Stimulated activated naive B cell treated with anti-CD40 and anti-IgM and Interleukin-4, amounts not matched to agents 10 μg/mL and 1 μg/mL and 100 μg/mL, for 72 hours (primary cell): ENCODE data around the gene ASB5.
"Not testable (repeated sequence)": the region's sequence is repeated elsewhere in the genome, so short reads cannot be mapped to it uniquely, and the experiment has no call there.

Experiments used
- ATAC-seq, 2 donors: fragments of 150-1000 bp; cut with Tn5 transposase; replicated peaks; 2 replicates each; pipeline ENCODE4 v1.10.0; 2021; ENCODE audit warnings: moderate library complexity in 1 of 2
- DNase-seq: peaks from one replicate; pipeline ENCODE4 v3.0.0; 2021
- H3K27ac Mint-ChIP-seq: one replicate; pipeline ENCODE4 v1.8.0; 2022; ENCODE audit warnings: mild to moderate bottlenecking, mixed read lengths
- H3K27me3 Mint-ChIP-seq, 2 donors: one replicate each; pipeline ENCODE4 v1.8.0; 2022; ENCODE audit warnings: mixed read lengths in 2 of 2
- H3K36me3 Mint-ChIP-seq, 2 donors: one replicate each; pipeline ENCODE4 v1.8.0; 2022; ENCODE audit warnings: mixed read lengths in 2 of 2, mild to moderate bottlenecking in 1 of 2
- H3K4me1 Mint-ChIP-seq, 2 donors: one replicate each; pipeline ENCODE4 v1.8.0; 2022; ENCODE audit warnings: mixed read lengths in 2 of 2, mild to moderate bottlenecking in 1 of 2
- H3K4me3 Mint-ChIP-seq, 2 donors: one replicate each; pipeline ENCODE4 v1.8.0; 2022; ENCODE audit warnings: mild to moderate bottlenecking in 2 of 2, mixed read lengths in 2 of 2, moderate library complexity in 1 of 2
- H3K9me3 Mint-ChIP-seq, 2 donors: one replicate each; pipeline ENCODE4 v1.8.0; 2022; ENCODE audit warnings: mixed read lengths in 2 of 2, mild to moderate bottlenecking in 1 of 2

The ASB5 gene

DNA sequence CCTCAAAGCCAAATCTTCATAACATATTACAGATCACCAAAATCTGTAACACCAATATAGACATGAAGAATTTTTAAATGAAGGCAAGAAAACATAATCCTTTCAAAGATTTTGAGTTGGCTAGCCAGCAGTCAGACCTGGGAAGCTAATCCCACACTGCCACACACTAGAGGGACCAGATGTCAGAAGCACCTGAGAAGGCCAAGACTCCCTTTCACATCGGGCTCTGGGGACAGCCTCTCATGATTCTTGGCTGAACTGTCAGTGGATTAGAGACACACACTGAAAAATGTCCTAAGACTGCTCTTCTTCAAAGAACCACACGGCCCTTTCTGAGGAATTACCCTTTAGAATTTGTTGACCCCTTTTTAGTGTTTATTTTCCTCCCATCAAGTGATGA is 45.5 kb downstream of the ASB5 start:
- Mint-ChIP-seq H3K27ac (no peak overlapping the region), H3K27me3 (peaks cover 0 to 11% of the 10 kb centered on the region in 2 donors), H3K4me1 (no peaks in the 10 kb centered on the region), H3K36me3 (no peaks in the 10 kb centered on the region), H3K4me3 (no peak overlapping the region), H3K9me3 (no peaks in the 10 kb centered on the region)
- no peak for ATAC-seq
- DNase-seq = no peak

GRCh38 chr4:176222149-176222548 is 46.9 kb downstream of the ASB5 start:
- Mint-ChIP-seq H3K4me1 (no peaks in the 10 kb centered on the region), H3K9me3 (no peaks in the 10 kb centered on the region), H3K27me3 (peaks cover 0 to 11% of the 10 kb centered on the region in 2 donors), H3K4me3 (no peak overlapping the region), H3K27ac (no peak overlapping the region), H3K36me3 (no peaks in the 10 kb centered on the region)
- DNase-seq (no peak), ATAC-seq (no peak)

DNA sequence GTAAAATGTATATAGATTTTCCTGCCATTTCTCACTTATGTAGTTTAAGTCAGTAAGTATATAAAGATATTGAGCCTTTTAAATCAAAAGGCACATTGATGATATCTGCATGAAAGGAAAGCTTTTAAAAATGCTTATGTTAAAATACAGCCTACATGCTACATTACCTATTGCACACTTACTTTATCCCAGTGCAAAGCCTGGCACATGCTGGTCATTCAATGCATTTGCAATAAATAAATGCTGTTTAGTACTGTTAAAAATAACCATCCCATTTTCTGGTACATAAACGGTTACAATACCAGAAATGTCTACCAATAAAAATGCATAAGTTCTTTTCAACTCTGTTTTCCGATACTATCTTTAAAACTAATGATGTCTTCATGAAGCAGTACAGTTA is 51.5 kb downstream of the ASB5 start:
- no peak for DNase-seq
- Mint-ChIP-seq H3K9me3 (peaks cover 2% of the 10 kb centered on the region in 2 donors), H3K36me3 (no peaks in the 10 kb centered on the region), H3K4me1 (no peaks in the 10 kb centered on the region), H3K27ac (no peak overlapping the region), H3K27me3 (peaks cover 6 to 7% of the 10 kb centered on the region in 2 donors), H3K4me3 (no peak overlapping the region)
- no peak for ATAC-seq

DNA sequence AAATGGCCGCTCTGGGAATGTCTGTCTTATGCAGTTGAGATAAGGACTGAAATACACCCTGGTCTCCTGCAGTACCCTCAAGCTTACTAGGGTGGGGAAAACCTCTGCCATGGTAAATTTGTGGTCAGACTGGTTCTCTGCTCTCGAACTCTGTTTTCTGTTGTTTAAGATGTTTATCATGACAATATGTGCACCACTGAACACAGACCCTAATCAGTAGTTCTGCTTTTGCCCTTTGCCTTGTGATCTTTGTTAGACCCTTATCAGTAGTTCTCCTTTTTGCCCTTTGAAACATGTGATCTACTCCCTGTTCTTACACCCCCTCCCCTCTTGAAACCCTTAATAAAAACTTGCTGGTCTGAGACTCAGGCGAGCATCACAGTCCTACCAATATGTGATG is 56.7 kb downstream of the ASB5 start:
- H3K4me1 Mint-ChIP-seq, ATAC-seq, H3K4me3 Mint-ChIP-seq, H3K36me3 Mint-ChIP-seq, H3K9me3 Mint-ChIP-seq, DNase-seq, H3K27ac Mint-ChIP-seq: not testable (repeated sequence)
- peaks cover 22% of the 10 kb centered on the region in 2 donors for H3K27me3 Mint-ChIP-seq

- Mint-ChIP-seq H3K27ac (no peak overlapping the region), H3K4me1 (no peaks in the 10 kb centered on the region), H3K9me3 (peaks cover 5 to 7% of the 10 kb centered on the region in 2 donors), H3K4me3 (no peak overlapping the region), H3K27me3 (peaks cover 28 to 31% of the 10 kb centered on the region in 2 donors), H3K36me3 (no peaks in the 10 kb centered on the region)
- ATAC-seq (no peak), DNase-seq (no peak)
These were observed 58.3 kb downstream of the ASB5 start for GRCh38 chr4:176210579-176211296.

GRCh38 chr4:176210101-176210500 is 58.9 kb downstream of the ASB5 start:
- DNase-seq (no peak), ATAC-seq (no peak)
- Mint-ChIP-seq H3K36me3 (no peaks in the 10 kb centered on the region), H3K9me3 (peaks cover 5 to 7% of the 10 kb centered on the region in 2 donors), H3K27ac (no peak overlapping the region), H3K4me3 (no peak overlapping the region), H3K27me3 (peaks cover 32 to 35% of the 10 kb centered on the region in 2 donors), H3K4me1 (no peaks in the 10 kb centered on the region)

DNA sequence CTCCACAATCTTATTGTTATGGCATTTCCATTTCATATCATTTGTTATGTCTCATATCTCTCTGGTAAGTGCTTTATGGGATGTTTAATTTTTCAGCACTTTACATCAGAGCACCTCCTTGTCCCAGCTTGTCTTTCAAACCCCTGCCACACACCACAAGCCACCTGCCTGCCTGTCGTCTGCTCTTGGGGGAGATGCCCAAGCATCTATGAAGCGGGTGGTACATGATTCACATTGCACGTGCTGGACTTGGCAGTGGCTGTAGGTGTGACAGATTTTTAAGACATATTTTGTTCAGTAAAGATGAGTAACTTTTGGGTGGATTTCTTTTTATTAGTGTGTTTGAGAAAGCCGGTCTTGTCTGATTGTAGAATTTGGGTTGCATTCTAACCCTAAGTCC is 59.5 kb downstream of the ASB5 start:
- H3K4me3 Mint-ChIP-seq = no peak overlapping the region
- no peak for ATAC-seq
- no peaks in the 10 kb centered on the region for H3K36me3 Mint-ChIP-seq
- no peak overlapping the region for H3K27ac Mint-ChIP-seq
- no peaks in the 10 kb centered on the region for H3K4me1 Mint-ChIP-seq
- H3K27me3 Mint-ChIP-seq = peaks cover 35 to 37% of the 10 kb centered on the region in 2 donors
- peaks cover 5 to 7% of the 10 kb centered on the region in 2 donors for H3K9me3 Mint-ChIP-seq
- no peak for DNase-seq

GRCh38 chr4:176207839-176208238 is 61.2 kb downstream of the ASB5 start:
- no peaks in the 10 kb centered on the region for H3K4me1 Mint-ChIP-seq
- H3K27ac Mint-ChIP-seq = no peak overlapping the region
- H3K4me3 Mint-ChIP-seq = no peak overlapping the region
- H3K9me3 Mint-ChIP-seq = peaks cover 5 to 7% of the 10 kb centered on the region in 2 donors
- ATAC-seq (no peak), DNase-seq (no peak)
- no peaks in the 10 kb centered on the region for H3K36me3 Mint-ChIP-seq
- H3K27me3 Mint-ChIP-seq = peaks cover 35 to 52% of the 10 kb centered on the region in 2 donors

DNA sequence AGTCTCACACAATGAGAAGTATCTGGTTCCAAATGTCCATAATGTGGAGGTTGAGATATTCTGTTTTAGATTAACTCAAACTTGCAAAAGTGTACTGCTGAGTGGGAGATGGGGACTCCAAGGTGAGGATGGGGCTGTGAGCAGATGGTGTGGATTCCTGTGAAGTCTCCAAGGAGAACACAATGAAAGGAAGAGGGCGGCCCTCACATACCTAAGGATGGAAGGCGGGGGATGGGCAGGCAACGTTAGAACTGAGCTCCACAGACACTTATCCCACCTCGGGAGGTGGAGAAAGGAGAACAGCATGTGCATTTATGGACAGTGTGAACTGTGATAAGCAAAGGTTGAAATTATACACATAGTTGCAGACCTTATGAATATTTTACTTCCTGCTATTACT is 63.7 kb downstream of the ASB5 start:
- H3K9me3 Mint-ChIP-seq = no peaks in the 10 kb centered on the region
- H3K4me3 Mint-ChIP-seq = no peak overlapping the region
- H3K27ac Mint-ChIP-seq = no peak overlapping the region
- no peaks in the 10 kb centered on the region for H3K4me1 Mint-ChIP-seq
- ATAC-seq (no peak), DNase-seq (no peak)
- peaks cover 29 to 48% of the 10 kb centered on the region in 2 donors for H3K27me3 Mint-ChIP-seq
- no peaks in the 10 kb centered on the region for H3K36me3 Mint-ChIP-seq

- Mint-ChIP-seq H3K27me3 (peaks cover 0 to 19% of the 10 kb centered on the region in 2 donors), H3K9me3 (no peaks in the 10 kb centered on the region), H3K36me3 (no peaks in the 10 kb centered on the region), H3K4me1 (peaks cover 3 to 12% of the 10 kb centered on the region in 2 donors), H3K27ac (no peak overlapping the region), H3K4me3 (no peak overlapping the region)
- ATAC-seq (no peak), DNase-seq (no peak)
These were observed 70.6 kb downstream of the ASB5 start for GRCh38 chr4:176198316-176198903.

- ATAC-seq = peak; percentile 96 to 98
- peaks cover 13 to 25% of the 10 kb centered on the region in 2 donors for H3K27me3 Mint-ChIP-seq
- peak within 1 kb of the TSS; percentile 52 for H3K27ac Mint-ChIP-seq
- H3K4me1 Mint-ChIP-seq = peaks cover 3 to 12% of the 10 kb centered on the region in 2 donors
- H3K9me3 Mint-ChIP-seq = no peaks in the 10 kb centered on the region
- H3K36me3 Mint-ChIP-seq = no peaks in the 10 kb centered on the region
- peak within 1 kb of the TSS; percentile 88 to 93 for H3K4me3 Mint-ChIP-seq
- DNase-seq = peak; percentile 93
These were observed 73.6 kb downstream of the ASB5 start, which contains the start of gene SPATA4 for GRCh38 chr4:176195184-176195978. TSS of gene SPATA4 (minus strand) at chr4:176195585. CDS start at chr4:176195562, 23 bp downstream.

- H3K4me1 Mint-ChIP-seq = peaks cover 3 to 12% of the 10 kb centered on the region in 2 donors
- no peaks in the 10 kb centered on the region for H3K36me3 Mint-ChIP-seq
- H3K27ac Mint-ChIP-seq = no peak overlapping the region
- H3K4me3 Mint-ChIP-seq = no peak overlapping the region
- DNase-seq = no peak
- H3K27me3 Mint-ChIP-seq = peaks cover 15 to 33% of the 10 kb centered on the region in 2 donors
- ATAC-seq = no peak
- H3K9me3 Mint-ChIP-seq = no peaks in the 10 kb centered on the region
These were observed 75.1 kb downstream of the ASB5 start for GRCh38 chr4:176193938-176194337.

DNA sequence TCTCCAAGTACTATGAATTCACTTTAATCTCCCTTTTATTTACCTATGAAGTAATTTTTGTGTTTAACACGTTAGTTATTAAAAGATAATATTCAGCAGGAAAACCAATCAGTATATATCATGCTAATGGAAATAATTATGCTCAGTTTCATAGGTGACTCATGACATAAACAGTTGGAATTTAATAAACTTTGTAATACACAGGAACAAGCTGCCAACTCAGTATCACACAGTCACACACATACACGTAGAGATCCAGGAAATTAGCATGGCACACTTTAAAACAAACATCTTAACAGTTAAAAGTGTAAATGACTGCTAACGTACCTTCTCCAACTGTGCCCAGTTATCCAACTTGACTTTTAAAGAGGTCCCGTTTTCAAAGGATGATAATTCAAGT is 75.9 kb downstream of the ASB5 start:
- ATAC-seq (no peak), DNase-seq (no peak)
- Mint-ChIP-seq H3K27ac (no peak overlapping the region), H3K4me3 (no peak overlapping the region), H3K9me3 (no peaks in the 10 kb centered on the region), H3K27me3 (peaks cover 19 to 36% of the 10 kb centered on the region in 2 donors), H3K36me3 (no peaks in the 10 kb centered on the region), H3K4me1 (peaks cover 5 to 12% of the 10 kb centered on the region in 2 donors)

DNA sequence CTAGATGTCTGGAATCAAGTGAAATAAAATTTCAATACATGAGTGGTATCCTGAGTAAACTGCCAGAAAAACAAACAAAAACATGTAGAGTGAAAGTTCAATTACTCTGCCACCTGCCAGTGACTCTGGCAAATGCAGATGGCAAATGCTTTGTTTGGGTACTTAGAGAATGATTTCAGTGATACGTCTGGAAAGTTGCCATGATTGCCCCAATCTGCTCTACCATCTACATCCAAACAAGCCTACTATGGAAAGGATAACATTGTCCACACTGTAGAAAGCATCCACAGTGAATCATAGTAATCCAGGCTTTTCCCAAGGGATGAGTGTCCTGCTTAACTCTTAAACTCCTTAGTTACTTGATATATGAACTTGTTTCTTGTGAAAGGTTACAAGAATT is 77.0 kb downstream of the ASB5 start:
- no peaks in the 10 kb centered on the region for H3K9me3 Mint-ChIP-seq
- no peak for DNase-seq
- H3K27me3 Mint-ChIP-seq = peaks cover 19 to 28% of the 10 kb centered on the region in 2 donors
- H3K4me3 Mint-ChIP-seq = no peak overlapping the region
- no peak for ATAC-seq
- H3K27ac Mint-ChIP-seq = no peak overlapping the region
- peaks cover 5 to 12% of the 10 kb centered on the region in 2 donors for H3K4me1 Mint-ChIP-seq
- no peaks in the 10 kb centered on the region for H3K36me3 Mint-ChIP-seq
